SW 1271 (cell line): ENCODE data around the gene PCDHGB4.
"Not testable (repeated sequence)": the region's sequence is repeated elsewhere in the genome, so short reads cannot be mapped to it uniquely, and the experiment has no call there.

ENCODE experiments used
- DNase-seq, 2 experiments: peaks; one replicate each; lab custom pipeline; 2025; lab: John Stamatoyannopoulos, UW

Gene PCDHGB4

DNA sequence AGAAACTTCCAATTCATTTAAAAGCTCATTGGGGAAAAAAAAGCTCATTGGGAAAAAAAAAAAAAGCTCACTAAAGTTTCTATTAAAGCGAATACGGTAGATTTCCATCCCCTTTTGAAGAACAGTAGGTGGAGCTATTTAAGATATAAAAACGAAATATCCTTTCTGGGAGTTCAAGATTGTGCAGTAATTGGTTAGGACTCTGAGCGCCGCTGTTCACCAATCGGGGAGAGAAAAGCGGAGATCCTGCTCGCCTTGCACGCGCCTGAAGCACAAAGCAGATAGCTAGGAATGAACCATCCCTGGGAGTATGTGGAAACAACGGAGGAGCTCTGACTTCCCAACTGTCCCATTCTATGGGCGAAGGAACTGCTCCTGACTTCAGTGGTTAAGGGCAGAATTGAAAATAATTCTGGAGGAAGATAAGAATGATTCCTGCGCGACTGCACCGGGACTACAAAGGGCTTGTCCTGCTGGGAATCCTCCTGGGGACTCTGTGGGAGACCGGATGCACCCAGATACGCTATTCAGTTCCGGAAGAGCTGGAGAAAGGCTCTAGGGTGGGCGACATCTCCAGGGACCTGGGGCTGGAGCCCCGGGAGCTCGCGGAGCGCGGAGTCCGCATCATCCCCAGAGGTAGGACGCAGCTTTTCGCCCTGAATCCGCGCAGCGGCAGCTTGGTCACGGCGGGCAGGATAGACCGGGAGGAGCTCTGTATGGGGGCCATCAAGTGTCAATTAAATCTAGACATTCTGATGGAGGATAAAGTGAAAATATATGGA is 43.0 kb downstream of the PCDHGB4 start, which contains the start of gene PCDHGA12:
TSS of gene PCDHGA12 (plus strand) at position 176 of the 782 bp plus-strand sequence. CDS start at position 429, 253 bp downstream.
- no peak for DNase-seq

GRCh38 chr5:141431286-141431685 is 43.8 kb downstream of the PCDHGB4 start:
- no peak for DNase-seq

GRCh38 chr5:141432308-141432707 is 44.8 kb downstream of the PCDHGB4 start:
- not testable (repeated sequence) for DNase-seq

DNA sequence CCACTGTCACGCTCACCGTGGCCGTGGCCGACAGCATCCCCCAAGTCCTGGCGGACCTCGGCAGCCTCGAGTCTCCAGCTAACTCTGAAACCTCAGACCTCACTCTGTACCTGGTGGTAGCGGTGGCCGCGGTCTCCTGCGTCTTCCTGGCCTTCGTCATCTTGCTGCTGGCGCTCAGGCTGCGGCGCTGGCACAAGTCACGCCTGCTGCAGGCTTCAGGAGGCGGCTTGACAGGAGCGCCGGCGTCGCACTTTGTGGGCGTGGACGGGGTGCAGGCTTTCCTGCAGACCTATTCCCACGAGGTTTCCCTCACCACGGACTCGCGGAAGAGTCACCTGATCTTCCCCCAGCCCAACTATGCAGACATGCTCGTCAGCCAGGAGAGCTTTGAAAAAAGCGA is 45.2 kb downstream of the PCDHGB4 start:
- not testable (repeated sequence) for DNase-seq

GRCh38 chr5:141434006-141434405 is 46.5 kb downstream of the PCDHGB4 start:
- no peak for DNase-seq

GRCh38 chr5:141437221-141437620 is 49.7 kb downstream of the PCDHGB4 start:
- no peak for DNase-seq

DNA sequence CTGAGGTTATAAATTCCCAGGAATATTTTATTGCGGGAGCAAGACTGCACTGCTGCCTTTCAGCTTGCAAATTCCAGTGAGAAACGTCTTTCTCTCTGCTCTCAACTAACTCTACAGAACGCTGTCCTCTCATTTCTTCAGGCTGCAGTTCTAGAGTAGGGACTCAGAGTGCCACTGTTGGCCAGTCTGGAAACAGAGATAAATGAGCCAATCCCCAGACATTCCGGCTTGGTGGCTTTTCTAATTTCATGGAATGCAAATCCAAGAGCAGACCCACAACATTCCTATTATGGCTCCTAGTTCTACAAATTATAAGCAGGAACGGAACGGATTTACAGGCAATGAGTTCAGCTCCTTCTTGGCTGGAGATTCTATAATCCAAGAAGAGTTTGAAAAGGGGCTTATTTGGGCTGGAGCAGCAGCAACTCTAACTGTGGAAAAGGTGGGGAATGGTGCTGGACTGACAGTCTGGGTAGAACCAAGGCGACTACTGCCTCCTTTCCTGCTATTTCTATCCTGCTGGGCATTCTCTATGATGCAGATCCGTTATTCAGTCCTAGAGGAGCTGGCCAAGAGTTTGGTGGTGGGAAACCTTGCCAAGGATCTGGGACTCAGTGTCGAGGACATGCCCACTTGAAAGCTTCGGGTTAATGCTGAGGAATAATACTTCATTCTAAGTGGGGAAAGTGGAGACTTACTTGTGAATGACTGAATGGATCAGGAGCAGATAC is 52.1 kb downstream of the PCDHGB4 start:
- DNase-seq = no peak
